Measurements from ENCODE around the gene TXNRD3.

DNA sequence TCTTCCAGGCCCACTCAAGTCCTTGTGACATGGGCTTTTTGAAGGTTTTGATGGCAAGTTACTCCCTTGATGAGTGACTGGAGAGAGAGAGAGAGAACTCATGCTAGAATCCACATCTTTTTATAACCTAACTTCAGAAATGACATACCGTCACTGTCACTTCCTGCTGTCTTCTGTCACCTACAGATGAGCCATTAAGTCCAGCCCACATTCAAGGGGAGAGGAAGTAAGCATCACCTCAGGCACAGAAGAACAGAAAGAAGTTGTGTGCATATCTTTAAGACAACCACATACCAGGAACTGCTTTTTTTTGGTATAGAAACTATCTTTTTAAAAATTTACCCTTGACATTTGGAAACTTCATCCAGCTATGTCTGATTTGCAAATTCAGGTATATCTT, 16.6 kb upstream of the TXNRD3 start:
- no peak for TF ChIP-seq RCOR1 (IDR thresholded peaks at IDR 0.05; ENCODE audit: insufficient replicate concordance, low read length)
- no peak for TF ChIP-seq CTCF (conservative IDR thresholded peaks at IDR 0.05; ENCODE audit: low read depth, low read length)
- TF ChIP-seq POLR2A (IDR thresholded peaks at IDR 0.05; ENCODE audit: low read depth, low read length): no peak
- TF ChIP-seq ELK1 (IDR thresholded peaks at IDR 0.05; ENCODE audit: borderline replicate concordance, low read depth, low read length): no peak
- TF ChIP-seq RAD21 (IDR thresholded peaks at IDR 0.05; ENCODE audit: low read length): no peak
- no peak for TF ChIP-seq MAFK (IDR thresholded peaks at IDR 0.05; ENCODE audit: low read depth, low read length)
- TF ChIP-seq, protein P1, sequence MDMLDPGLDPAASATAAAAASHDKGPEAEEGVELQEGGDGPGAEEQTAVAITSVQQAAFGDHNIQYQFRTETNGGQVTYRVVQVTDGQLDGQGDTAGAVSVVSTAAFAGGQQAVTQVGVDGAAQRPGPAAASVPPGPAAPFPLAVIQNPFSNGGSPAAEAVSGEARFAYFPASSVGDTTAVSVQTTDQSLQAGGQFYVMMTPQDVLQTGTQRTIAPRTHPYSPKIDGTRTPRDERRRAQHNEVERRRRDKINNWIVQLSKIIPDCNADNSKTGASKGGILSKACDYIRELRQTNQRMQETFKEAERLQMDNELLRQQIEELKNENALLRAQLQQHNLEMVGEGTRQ (IDR thresholded peaks at IDR 0.05; ENCODE audit: low read depth, low read length): no peak
- TF ChIP-seq CEBPB (IDR thresholded peaks at IDR 0.05; ENCODE audit: low read depth, low read length): no peak
- TF ChIP-seq RFX5 (IDR thresholded peaks at IDR 0.05; ENCODE audit: low read depth, low read length): no peak
- no peak for TF ChIP-seq MAZ (IDR thresholded peaks at IDR 0.05; ENCODE audit: borderline replicate concordance, low read depth, low read length)
- no peak for TF ChIP-seq MXI1 (IDR thresholded peaks at IDR 0.05; ENCODE audit: borderline replicate concordance, low read depth, low read length)
- TF ChIP-seq FOS (IDR thresholded peaks at IDR 0.05; ENCODE audit: low read depth, low read length): no peak
